NCI-H82 treated with DMSO at 0.1 percent for 48 hours (cell line): Measurements from ENCODE around the gene CD70.
"Not testable (repeated sequence)": the region's sequence is repeated elsewhere in the genome, so short reads cannot be mapped to it uniquely, and the experiment has no call there.

Experiments
- DNase-seq: peaks from one replicate; lab custom pipeline; 2025; ENCODE audit not compliant: unreplicated experiment; lab: John Stamatoyannopoulos, UW

The CD70 gene, protein sequence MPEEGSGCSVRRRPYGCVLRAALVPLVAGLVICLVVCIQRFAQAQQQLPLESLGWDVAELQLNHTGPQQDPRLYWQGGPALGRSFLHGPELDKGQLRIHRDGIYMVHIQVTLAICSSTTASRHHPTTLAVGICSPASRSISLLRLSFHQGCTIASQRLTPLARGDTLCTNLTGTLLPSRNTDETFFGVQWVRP

DNA sequence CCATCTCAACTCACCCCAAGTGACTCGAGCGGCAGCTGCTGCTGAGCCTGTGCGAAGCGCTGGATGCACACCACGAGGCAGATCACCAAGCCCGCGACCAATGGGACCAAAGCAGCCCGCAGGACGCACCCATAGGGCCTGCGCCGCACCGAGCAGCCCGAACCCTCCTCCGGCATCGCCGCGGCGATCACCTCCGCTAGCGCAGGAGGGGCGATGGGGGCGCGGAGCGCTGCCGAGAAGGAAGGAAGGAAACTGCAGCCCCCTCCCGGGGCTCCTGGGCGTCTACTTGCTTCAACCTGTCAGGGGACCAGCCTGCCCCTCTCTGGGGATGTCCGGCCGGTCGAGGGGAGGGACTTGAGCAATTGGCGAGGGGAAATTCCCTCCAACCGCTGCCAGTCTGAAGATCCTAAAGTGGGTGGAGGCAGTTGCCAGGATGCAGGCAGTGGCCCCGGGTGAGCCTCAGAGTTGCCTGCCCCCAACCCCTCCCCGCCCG is at the start of gene CD70:
Gene CD70 (minus strand): TSS at position 324 of the 493 bp plus-strand sequence. CDS start 148 bp downstream, at position 176.
- no peak for DNase-seq

DNA sequence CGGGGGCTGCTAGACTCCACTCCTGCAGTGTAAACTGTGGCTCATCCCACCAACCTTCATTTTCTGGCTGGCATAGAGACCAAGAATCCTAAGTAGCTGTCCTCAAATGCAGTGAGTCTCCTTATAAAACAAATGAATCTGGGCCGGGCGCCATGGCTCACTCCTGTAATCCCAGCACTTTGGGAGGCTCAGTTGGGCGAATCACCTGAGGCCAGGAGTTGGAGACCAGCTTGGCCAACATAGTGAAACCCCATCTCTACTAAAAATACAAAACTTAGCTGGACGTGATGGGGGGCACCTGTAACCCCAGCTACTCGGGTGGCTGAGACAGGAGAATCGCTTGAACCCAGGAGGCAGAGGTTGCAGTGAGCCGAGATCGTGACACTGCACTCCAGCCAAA is 49.4 kb upstream of the CD70 start:
- not testable (repeated sequence) for DNase-seq

DNA sequence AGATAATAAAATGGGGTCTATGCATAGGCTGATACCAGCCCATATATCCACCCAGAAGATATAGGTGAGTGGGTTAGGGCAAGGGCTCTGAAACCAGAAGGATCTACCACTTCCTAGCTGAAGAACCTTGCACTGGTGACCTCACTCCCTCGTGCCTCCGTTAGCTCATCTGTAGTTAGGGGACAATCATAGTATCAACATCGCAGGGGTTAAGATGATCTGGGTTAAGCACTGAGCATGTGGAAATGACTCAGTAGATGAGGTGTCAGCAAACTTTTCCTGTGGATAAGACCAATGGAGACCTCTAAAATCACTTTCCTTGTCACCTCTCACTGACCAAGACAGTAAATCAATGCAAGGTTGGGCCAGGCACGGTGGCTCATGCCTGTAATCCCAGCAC is 48.5 kb upstream of the CD70 start:
- DNase-seq, result no peak

DNA sequence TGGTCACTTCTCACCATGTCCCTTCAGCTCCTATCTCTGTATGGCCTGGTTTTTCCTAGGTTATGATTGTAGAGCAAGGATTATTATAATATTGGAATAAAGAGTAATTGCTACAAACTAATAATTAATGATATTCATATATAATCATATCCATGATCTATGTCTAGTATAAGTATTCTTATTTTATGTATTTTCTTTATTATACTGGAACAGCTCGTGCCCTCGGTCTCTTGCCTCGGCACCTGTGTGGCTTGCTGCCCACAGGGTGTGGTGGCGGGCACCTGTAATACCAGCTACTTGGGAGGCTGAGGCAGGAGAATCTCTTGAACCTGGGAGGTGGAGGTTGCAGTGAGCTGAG is 42.5 kb upstream of the CD70 start:
- DNase-seq, result not testable (repeated sequence)

DNA sequence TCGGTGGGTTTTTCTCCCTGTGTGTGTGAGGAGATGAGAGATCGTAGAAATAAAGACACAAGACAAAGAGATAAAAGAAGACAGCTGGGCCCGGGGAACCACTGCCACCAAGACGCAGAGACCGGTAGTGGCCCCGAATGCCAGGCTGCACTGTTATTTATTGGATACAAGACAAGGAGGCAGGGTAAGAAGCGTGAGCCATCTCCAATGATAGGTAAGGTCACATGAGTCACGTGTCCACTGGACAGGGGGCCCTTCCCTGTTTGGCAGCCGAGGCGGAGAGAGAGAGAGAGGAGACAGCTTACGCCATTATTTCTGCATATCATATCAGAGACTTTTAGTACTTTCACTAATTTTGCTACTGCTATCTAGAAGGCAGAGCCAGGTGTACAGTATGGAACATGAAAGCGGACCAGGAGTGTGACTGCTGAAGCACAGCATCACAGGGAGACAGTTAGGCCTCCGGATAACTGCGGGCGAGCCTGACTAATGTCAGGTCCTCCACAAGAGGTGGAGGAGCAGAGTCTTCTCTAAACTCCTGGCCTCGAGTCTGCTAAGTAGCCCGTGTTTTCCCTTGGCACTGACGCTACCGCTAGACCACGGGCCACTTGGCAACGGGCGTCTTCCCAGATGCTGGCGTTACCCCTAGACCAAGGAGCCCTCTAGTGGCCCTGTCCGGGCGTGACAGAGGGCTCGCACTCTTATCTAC is 42.0 kb upstream of the CD70 start:
- DNase-seq, result not testable (repeated sequence)

DNA sequence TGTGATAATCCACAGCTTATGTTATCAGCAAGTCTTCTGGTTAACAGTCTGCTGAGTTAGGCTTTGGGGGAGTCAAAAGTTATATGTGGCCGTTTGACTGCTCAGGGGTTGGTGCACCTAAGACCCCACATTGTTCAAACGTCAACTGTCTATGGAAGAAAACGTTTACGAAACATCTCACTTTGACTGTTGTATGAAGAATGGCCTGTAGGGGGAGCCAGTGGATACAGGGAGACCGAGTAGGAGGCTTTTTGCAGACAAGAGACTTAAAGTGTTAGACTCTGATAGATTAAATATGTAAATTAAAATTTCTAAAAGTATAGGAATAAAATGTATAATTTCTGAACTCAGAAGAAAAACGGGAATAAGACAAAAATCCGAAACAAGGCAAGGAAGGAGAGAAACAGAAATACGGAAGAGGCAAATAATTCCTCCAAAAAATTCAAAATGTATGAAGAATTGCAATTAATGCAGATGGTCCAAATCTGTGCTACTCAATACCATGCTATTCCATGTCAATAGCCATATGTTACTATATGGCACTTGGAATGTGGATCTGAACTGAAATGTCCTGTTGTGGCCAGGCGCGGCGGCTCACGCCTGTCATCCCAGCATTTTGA is 41.2 kb upstream of the CD70 start:
- DNase-seq, result peak; percentile 42

DNA sequence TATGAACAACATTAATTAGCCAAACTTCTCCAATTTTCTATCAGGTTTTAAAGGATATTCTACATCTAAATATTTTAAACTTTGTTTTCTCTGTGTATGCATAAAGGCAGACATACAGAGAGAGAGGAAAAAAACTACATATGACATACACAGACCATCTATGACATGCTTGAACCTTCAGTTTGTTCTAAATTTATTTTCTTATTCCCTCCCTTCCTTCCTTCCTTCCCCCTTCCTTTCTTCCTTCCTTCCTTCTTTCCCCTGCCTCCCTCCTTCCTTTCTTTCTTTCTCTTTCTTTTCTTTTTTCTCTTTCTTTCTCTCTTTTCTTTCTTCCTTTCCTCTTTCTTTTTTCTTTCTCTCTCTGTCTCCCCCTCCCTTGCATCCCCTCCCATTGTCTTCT is 35.8 kb upstream of the CD70 start:
- DNase-seq, result no peak

DNA sequence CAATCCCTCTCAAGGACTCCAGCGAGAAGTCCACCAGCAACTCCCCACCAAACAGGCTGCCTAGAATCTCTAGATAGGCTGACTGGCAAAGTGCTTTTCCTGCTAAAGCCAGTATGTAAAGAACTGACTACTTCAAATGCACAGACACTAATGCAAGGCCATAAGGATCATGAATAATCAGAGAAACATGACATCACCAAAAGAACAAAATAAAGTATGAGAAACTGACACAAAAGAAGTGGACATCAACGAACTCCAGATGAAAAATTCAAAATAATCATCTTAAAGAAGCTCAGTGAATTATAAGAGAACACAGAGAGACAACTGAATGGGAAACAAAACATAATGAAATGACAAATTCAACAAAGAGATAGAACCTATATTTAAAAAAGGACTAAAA is 26.4 kb upstream of the CD70 start:
- no peak for DNase-seq

DNA sequence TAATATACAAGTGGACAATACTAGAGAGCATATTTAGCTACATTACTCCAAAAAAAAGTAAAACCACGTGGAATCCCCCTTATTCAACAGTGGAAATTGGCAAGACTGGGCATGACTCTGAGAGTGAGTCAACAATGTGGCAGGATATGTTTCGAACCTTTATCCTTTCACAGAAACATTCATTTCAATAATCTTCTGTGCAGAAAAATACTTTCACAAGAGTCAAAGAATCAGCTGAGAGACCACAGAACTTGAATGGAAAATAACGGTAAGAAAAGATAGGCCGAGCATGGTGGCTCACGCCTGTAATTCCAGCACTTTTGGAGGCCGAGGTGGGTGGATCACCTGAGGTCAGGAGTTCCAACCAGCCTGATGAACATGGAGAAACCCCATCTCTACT is 25.1 kb upstream of the CD70 start:
- no peak for DNase-seq

DNA sequence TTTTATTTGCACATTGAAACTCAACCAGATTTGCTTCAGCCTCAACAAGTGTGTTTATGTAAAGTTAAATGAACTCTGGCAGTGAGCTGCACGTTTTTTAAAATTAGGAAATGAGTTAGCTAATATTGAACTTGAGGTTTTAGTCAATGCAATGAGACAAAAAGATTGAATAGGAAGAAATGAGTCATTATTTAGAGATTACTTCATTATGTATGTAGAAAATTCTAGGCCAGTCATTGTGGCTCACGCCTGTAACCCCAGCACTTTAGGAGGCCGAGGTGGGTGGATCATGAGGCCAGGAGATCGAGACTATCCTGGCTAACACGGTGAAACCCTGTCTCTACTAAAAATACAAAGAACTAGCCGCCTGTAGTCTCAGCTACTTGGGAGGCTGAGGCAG is 22.8 kb upstream of the CD70 start:
- DNase-seq, result no peak

DNA sequence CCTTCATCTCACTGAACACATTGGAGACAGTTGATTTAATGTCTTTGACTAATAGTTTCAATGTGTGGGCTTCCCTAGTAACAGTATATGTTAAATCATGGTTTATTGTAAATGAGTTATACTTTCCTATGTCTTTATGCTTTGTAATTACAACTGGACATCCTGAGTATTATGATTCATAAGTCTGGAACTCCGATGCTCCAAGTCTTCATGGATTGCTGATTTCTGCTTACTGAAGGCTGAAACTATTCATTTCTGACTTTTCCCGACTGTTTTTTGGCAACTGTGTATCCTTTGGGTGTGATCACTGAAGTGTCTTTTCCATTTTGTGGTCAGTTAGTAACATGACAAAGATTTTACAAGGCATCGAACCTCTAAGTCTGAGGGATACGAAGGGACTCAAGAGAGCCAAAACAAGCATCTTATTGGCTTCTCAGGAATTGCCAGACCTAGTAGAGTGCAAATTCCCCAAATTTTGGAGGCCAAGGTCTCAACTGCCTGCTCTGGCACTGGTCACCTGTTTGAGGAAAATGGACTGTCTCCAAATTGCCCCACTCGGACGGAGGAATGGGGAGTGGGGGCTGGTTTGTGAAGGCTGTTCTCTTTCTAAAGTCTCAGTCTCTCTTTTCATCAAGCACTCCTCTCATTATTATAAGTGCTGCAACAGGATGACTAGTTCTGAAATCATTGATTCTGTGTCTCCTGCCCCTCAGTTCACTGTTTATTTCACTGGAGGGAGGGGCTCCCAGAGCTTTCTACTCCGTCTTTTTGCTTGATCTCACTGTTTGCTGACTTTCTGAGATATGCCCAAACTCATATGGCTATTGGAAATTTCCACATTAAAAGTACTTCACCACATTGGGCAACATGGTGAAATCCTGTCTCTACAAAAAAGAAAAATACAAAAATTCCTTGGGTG is 20.2 kb upstream of the CD70 start:
- DNase-seq, result no peak

DNA sequence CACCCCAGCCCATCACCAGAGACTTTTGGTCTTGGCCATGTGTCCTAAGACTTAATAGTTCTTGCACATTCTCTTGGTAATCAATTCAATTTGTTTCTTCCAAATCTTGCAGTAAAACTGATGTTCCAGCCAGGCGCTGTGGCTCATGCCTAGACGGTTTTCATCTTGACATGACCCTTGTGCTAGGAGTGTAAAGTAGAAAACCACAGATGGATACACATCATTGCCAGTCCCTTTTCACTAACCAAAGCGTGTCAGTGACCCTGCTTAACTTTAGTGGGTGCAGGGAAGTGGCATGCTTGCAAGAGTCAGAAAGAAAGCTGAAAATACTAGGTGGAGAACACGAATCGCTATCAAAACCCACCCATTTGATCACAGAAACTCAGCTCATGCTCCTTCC is 18.0 kb upstream of the CD70 start:
- DNase-seq, result no peak

DNA sequence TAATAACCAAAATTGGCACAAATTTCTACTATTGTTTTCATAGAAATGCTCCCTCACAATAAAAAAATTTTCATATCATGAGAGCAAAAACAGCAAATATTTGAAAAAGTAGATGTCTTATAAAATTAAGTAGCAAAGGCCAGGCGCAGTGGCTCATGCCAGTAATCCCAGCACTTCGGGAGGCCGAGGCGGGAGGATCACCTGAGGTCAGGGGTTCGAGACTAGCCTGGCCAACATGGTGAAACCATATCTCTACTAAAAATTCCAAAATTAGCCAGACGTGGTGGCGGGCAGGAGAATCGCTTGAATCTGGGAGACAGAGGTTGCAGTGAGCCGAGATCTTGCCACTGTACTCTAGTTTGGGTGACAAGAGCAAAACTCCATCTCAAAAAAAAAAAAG is 17.2 kb upstream of the CD70 start:
- DNase-seq, result not testable (repeated sequence)

DNA sequence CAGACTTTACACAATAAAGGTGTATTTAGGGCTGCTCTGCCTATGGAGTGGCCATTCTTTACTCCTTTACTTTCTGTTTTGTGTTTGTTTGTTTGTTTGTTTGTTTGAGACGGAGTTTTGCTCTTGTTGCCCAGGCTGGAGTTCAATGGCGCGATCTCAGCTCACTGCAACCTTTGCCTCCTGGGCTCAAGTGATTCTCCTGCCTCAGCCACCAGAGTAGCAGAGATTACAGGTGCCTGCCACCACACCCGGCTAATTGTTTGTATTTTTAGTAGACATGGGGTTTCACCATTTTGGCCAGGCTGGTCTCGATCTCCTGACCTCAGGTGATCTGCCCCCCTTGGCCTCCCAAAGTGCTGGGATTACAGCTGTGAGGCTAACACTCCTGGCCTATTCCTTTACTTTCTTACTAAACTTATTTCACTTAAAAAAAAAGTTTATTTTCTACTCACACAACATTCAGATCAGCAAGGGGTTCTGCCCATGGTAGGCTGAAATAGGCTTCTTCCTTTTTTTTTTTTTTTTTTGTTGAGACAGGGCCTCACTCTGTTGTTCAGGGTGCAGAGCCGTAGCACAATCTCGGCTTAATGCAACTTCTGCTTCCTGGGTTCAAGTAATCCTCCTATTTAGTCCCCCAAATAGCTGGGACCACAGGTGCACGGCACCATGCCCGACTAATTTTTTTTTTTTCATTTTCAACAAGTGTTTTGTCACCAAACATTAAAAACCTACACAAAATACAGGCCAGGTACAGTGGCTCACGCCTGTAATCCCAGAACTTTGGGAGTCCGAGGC is 15.5 kb upstream of the CD70 start:
- DNase-seq, result not testable (repeated sequence)

DNA sequence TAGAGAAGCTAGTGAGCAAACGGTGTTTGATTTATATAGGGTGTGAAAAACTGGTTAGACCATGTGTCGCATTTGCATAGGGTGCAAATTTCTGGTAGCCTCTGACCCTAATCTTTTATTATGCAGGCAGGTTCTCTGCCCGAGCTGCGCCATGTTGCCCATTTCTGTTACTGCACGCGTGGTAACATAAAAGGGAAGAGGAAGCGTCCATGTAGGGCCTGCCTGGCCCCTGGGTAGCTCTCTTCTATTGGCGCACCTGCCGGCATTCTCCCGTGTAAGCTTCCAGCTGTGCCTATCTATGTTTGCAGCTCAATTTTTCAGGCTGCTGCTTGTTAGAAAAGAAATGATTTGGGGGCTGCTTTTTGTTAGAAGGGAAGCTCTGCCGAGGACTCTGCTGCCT is 14.0 kb upstream of the CD70 start:
- no peak for DNase-seq

DNA sequence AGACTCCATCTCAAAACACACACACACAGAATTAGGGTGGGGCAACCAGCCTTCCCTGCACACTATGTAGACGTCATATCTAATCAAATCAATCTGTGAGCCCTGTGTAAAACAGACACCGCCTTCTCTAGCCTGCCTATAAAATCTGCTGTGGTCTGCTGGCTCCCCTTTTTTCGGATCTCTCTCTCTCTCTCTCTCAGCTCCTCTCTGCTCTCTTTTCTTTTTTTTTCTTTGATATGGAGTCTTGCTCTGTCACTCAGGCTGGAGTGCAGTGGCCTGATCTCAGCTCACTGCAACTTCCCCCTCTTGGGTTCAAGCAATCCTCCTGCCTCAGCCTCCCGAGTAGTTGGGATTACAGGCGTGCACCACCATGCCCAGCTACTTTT is 11.8 kb upstream of the CD70 start:
- no peak for DNase-seq

DNA sequence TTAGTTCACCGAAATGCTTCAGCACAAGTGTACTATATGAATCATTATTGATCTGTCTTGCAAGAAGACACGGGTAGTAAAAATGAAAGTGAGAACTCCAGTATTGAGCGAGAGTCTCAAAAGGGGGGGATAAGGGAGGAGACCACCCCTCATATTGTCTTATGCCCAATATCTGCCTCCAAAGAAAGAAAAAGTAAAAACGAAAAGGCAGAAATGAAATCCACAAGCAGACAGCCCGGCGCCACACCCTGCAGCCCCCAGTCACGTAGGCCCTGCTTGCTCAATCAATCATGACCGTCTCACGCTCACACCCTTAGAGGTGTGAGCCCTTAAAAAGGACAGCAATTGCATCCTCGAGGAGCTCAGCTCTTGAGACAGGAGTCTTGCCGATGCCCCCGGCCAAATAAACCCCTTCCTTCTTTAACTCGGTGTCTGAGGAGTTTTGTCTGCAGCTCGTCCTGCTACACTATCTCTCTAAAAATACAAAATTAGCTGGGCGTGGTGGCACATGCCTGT is 10.6 kb upstream of the CD70 start:
- DNase-seq, result not testable (repeated sequence)

DNA sequence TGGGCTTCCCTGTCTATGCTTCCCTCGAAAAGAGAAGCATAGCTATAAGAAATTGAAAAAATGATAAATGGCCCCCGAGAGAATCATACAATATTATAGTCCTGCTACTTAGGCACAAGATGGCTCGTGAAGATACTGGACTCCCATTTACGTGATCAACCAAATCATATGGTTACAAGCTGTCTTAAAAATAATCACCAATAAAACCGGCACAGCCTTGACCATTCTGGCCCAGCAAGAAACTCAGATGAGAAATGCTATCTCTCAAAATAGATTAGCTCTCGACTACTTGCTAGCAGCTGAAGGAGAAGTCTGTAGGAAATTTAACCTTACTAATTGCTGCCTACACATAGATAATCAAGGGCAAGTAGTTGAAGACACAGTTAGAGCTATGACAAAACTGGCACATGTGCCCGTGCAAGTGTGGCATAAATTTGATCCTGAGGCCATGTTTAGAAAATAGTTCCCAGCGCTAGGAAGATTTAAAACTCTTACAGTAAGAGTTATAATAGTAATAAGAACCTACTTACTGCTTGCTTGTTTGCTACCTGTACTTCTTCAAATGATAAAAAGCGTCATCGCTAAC is 10.1 kb upstream of the CD70 start:
- DNase-seq, result not testable (repeated sequence)

DNA sequence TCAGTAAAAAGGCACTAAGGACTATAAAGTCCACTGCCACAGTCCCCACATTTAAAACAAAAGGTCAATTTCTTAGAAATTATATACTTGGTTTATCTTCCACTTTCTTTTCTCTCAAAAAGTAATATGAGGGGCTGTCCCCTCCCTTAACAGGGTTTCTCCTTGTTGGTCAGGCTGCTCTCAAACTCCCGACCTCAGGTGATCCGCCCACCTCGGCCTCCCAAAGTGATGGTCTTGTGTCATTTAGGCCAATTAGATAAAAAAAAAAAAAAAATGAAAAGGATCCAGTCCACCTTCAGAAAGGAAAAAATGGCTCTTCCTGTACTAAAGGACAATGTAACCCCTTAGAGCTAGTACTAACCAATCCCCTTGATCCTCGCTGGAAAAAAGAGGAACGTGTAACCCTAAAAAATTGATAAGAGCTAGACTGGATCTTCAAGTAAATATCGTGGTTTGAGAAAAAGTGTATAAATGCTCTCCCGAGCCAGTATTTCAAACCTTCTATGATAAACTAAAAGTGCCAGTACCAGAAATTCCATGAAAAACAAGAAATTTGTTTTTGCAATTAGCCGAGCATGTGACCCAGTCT is 9.0 kb upstream of the CD70 start:
- no peak for DNase-seq
